H1 (cell line): ENCODE results near the gene DND1. TPM values are rescaled to one million over a fixed set of nuclear protein-coding genes. Genes with fewer than 3 reads are reported as not detected.

ENCODE experiments used
- FOSL1 ChIP-seq: IDR thresholded peaks from 2 replicates; pipeline ENCODE4 v1.6.1; 2011; ENCODE audit warnings: mild to moderate bottlenecking, low read depth, low read length, moderate library complexity; ENCODE audit not compliant: insufficient read depth
- RNF2 ChIP-seq: fragments of 200-900, 300-1000 bp; sonication (generic); IDR thresholded peaks from 2 replicates; pipeline ENCODE4 v1.7.1; 2016; ENCODE audit warnings: borderline replicate concordance, low read depth, mild to moderate bottlenecking, antibody characterized with exemption, low read length; ENCODE audit not compliant: poor library complexity, severe bottlenecking; ENCODE audit errors: missing control alignments
- SP1 ChIP-seq: IDR thresholded peaks from 2 replicates; pipeline ENCODE4 v1.6.1; 2011; ENCODE audit warnings: low read depth, low read length
- SUZ12 ChIP-seq: fragments of 200-600 bp; sonication (generic); IDR thresholded peaks from 2 replicates; pipeline ENCODE4 v1.6.1; 2012; ENCODE audit warnings: mild to moderate bottlenecking, inconsistent platforms, low read length, moderate library complexity, mixed read lengths
- TCF12 ChIP-seq: IDR thresholded peaks from 2 replicates; pipeline ENCODE4 v1.6.1; 2011; ENCODE audit warnings: low read depth, mild to moderate bottlenecking, low read length
- polyA plus RNA-seq, 7 experiments: library from polyadenylated mRNA; depleted of rRNA in 3 of 7; stranded (reverse) in 5 of 7; unstranded in 2 of 7; fragments of >200 nt in 5 of 7; fragments of 200-250 nt in 2 of 7; gene quantifications; 1 replicate in 5 of 7; 2 replicates in 1 of 7; 4 replicates in 1 of 7; pipeline versions ENCODE4 v1.2.1 to v1.2.3, GENCODE V29; 2011 to 2013; ENCODE audit warnings: missing spikeins in 2 of 7, mixed read lengths in 2 of 7
- total RNA-seq: library from RNA; stranded (reverse); fragmentation: NEBNext Ultra II Directional; extraction: Animal tissue kit (Norgen Biotek cat#: 25700); gene quantifications from 2 replicates; pipeline ENCODE4 v1.2.1, GENCODE V29; 2021
- TF ChIP-seq, protein P1 (sequence below): IDR thresholded peaks from 2 replicates; pipeline ENCODE4 v1.6.1; 2012; ENCODE audit warnings: inconsistent platforms
- TF ChIP-seq, protein P2 (sequence below): IDR thresholded peaks from 2 replicates; pipeline ENCODE4 v1.6.1; 2012; ENCODE audit warnings: inconsistent platforms
- TF ChIP-seq, protein P3 (sequence below): fragments of 300-600 bp; sonication (generic); IDR thresholded peaks from 2 replicates; pipeline ENCODE4 v1.7.1; 2012; ENCODE audit warnings: low read length, moderate library complexity, mild to moderate bottlenecking, inconsistent platforms; ENCODE audit not compliant: insufficient replicate concordance

DND1 gene
- total and polyA plus RNA-seq, 2 of the 8 experiments (the other 6 are each of a cell fraction or from before 2014, with no cell fraction given) = 0.41 to 2.1 TPM

DNA sequence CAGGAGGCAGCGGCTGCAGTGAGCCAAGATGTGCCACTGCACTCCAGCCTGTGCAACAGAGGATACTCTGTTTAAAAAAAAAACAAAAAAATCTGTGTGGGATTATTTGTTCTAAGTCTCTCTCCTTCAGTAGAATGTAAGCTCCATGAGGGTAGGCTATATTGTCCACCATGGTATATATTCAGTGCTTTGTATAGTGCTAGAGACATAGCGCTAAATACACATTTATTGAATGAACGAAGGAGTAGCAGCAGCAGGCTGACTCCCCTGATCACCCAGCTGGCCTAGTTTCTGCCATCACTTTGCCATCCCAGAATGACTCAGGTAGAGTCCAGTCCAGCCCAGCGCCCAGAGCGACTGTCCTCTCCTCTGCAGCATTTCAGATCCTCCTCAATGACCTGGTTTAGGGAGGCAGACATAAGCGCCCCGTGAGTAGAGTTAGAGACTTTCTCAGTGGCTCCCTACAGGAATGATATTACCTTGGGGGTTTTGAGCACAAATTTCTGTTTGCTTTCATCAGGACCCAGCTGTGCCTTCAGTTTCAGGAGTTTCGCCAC, 17.1 kb upstream of the DND1 start (continued):
- TF ChIP-seq, protein P1, sequence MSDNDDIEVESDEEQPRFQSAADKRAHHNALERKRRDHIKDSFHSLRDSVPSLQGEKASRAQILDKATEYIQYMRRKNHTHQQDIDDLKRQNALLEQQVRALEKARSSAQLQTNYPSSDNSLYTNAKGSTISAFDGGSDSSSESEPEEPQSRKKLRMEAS = no peak
- TF ChIP-seq, protein P2, sequence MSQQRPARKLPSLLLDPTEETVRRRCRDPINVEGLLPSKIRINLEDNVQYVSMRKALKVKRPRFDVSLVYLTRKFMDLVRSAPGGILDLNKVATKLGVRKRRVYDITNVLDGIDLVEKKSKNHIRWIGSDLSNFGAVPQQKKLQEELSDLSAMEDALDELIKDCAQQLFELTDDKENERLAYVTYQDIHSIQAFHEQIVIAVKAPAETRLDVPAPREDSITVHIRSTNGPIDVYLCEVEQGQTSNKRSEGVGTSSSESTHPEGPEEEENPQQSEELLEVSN = no peak
- TF ChIP-seq FOSL1 = no peak
- TF ChIP-seq, protein P3, sequence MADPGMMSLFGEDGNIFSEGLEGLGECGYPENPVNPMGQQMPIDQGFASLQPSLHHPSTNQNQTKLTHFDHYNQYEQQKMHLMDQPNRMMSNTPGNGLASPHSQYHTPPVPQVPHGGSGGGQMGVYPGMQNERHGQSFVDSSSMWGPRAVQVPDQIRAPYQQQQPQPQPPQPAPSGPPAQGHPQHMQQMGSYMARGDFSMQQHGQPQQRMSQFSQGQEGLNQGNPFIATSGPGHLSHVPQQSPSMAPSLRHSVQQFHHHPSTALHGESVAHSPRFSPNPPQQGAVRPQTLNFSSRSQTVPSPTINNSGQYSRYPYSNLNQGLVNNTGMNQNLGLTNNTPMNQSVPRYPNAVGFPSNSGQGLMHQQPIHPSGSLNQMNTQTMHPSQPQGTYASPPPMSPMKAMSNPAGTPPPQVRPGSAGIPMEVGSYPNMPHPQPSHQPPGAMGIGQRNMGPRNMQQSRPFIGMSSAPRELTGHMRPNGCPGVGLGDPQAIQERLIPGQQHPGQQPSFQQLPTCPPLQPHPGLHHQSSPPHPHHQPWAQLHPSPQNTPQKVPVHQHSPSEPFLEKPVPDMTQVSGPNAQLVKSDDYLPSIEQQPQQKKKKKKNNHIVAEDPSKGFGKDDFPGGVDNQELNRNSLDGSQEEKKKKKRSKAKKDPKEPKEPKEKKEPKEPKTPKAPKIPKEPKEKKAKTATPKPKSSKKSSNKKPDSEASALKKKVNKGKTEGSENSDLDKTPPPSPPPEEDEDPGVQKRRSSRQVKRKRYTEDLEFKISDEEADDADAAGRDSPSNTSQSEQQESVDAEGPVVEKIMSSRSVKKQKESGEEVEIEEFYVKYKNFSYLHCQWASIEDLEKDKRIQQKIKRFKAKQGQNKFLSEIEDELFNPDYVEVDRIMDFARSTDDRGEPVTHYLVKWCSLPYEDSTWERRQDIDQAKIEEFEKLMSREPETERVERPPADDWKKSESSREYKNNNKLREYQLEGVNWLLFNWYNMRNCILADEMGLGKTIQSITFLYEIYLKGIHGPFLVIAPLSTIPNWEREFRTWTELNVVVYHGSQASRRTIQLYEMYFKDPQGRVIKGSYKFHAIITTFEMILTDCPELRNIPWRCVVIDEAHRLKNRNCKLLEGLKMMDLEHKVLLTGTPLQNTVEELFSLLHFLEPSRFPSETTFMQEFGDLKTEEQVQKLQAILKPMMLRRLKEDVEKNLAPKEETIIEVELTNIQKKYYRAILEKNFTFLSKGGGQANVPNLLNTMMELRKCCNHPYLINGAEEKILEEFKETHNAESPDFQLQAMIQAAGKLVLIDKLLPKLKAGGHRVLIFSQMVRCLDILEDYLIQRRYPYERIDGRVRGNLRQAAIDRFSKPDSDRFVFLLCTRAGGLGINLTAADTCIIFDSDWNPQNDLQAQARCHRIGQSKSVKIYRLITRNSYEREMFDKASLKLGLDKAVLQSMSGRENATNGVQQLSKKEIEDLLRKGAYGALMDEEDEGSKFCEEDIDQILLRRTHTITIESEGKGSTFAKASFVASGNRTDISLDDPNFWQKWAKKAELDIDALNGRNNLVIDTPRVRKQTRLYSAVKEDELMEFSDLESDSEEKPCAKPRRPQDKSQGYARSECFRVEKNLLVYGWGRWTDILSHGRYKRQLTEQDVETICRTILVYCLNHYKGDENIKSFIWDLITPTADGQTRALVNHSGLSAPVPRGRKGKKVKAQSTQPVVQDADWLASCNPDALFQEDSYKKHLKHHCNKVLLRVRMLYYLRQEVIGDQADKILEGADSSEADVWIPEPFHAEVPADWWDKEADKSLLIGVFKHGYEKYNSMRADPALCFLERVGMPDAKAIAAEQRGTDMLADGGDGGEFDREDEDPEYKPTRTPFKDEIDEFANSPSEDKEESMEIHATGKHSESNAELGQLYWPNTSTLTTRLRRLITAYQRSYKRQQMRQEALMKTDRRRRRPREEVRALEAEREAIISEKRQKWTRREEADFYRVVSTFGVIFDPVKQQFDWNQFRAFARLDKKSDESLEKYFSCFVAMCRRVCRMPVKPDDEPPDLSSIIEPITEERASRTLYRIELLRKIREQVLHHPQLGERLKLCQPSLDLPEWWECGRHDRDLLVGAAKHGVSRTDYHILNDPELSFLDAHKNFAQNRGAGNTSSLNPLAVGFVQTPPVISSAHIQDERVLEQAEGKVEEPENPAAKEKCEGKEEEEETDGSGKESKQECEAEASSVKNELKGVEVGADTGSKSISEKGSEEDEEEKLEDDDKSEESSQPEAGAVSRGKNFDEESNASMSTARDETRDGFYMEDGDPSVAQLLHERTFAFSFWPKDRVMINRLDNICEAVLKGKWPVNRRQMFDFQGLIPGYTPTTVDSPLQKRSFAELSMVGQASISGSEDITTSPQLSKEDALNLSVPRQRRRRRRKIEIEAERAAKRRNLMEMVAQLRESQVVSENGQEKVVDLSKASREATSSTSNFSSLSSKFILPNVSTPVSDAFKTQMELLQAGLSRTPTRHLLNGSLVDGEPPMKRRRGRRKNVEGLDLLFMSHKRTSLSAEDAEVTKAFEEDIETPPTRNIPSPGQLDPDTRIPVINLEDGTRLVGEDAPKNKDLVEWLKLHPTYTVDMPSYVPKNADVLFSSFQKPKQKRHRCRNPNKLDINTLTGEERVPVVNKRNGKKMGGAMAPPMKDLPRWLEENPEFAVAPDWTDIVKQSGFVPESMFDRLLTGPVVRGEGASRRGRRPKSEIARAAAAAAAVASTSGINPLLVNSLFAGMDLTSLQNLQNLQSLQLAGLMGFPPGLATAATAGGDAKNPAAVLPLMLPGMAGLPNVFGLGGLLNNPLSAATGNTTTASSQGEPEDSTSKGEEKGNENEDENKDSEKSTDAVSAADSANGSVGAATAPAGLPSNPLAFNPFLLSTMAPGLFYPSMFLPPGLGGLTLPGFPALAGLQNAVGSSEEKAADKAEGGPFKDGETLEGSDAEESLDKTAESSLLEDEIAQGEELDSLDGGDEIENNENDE = no peak
- TF ChIP-seq SP1 = no peak
- TF ChIP-seq SUZ12 = no peak
- TF ChIP-seq RNF2 = no peak
- no peak for TF ChIP-seq TCF12
